K562 (cell line): Measurements from ENCODE around the gene AKT3. TPM values are rescaled to one million over a fixed set of nuclear protein-coding genes. Genes with fewer than 3 reads are reported as not detected.

Experiments used
- ATAC-seq: fragments of 200-7000 bp; cut with Tn5 transposase; 3 replicates; pipeline ENCODE4 v1.9.1; 2020; ENCODE audit warnings: moderate library complexity
- BruUV-seq: library from RNA; stranded (reverse); fragments of 400-500 nt; replicated peaks from 2 replicates; lab custom pipeline; 2021; lab: Mats Ljungman, UMichigan
- CTCF ChIA-PET: fragments of 300-600 bp; formaldehyde crosslinking; extraction: SDS; loops from one replicate; lab custom pipeline; 2021; ENCODE audit warnings: low intra/inter-chr PET ratio; lab: Yijun Ruan, JAX
- POLR2A ChIA-PET: fragments of 300-600, 350-650 bp; sonication (Branson Sonifier 250); formaldehyde crosslinking; extraction: SDS; loops from one replicate; lab custom pipeline; 2021; ENCODE audit warnings: antibody characterized with exemption, inconsistent platforms; lab: Yijun Ruan, JAX
- DNase-seq, 4 experiments: peaks; one replicate each; pipeline versions ENCODE4 v3.0.0 to v3.0.0-alpha.2; 2011 to 2018; ENCODE audit warnings: low spot score in 3 of 4, mixed read lengths in 3 of 4; ENCODE audit errors: extremely low read depth in 1 of 4
- FAIRE-seq: peaks from 2 replicates; lab custom pipeline; 2011; peaks lifted over from hg19 to GRCh38; lab: Jason Lieb, UNC
- H2AFZ ChIP-seq: 2 replicates; pipeline ENCODE4 v1.6.0; 2011; ENCODE audit warnings: low read depth, low read length, control low read depth, inconsistent platforms
- H3K27ac ChIP-seq: fragments of 200-600 bp; 3 replicates; pipeline ENCODE4 v1.8.0; 2011; ENCODE audit warnings: low read depth, mild to moderate bottlenecking, control low read depth, inconsistent platforms, low read length, moderate library complexity, mixed read lengths; ENCODE audit errors: extremely low read depth
- H3K27me3 ChIP-seq, 2 experiments: fragments of 300-600 bp in 1 of 2; 2 replicates in 1 of 2; 3 replicates in 1 of 2; pipeline versions ENCODE4 v1.6.0 to v1.8.0; 2011; ENCODE audit warnings: inconsistent platforms in 2 of 2, low read length in 2 of 2, mild to moderate bottlenecking in 1 of 2, mixed read lengths in 1 of 2, moderate library complexity in 1 of 2; ENCODE audit not compliant: control insufficient read depth in 2 of 2, insufficient read depth in 2 of 2
- H3K36me3 ChIP-seq: fragments of 300-600 bp; 3 replicates; pipeline ENCODE4 v1.8.0; 2011; ENCODE audit warnings: mild to moderate bottlenecking, low read length, inconsistent platforms; ENCODE audit not compliant: control insufficient read depth, insufficient read depth
- H3K4me1 ChIP-seq, 2 experiments: fragments of 200-600 bp in 1 of 2; replicated peaks in 1 of 2; 2 replicates in 1 of 2; 3 replicates in 1 of 2; pipeline versions ENCODE4 v1.5.1 to v1.8.0; 2011; ENCODE audit warnings: inconsistent platforms in 2 of 2, low read length in 2 of 2, mild to moderate bottlenecking in 1 of 2, mixed read lengths in 1 of 2, moderate library complexity in 1 of 2; ENCODE audit not compliant: control insufficient read depth in 2 of 2, insufficient read depth in 2 of 2
- H3K4me2 ChIP-seq: 2 replicates; pipeline ENCODE4 v1.6.1; 2011; ENCODE audit warnings: low read length, control low read depth, inconsistent platforms, mixed read lengths; ENCODE audit not compliant: insufficient read depth
- H3K4me3 ChIP-seq: fragments of 200-600 bp; sonication (generic), shearing (Covaris generic); 2 replicates; pipeline ENCODE4 v1.5.1; 2016; ENCODE audit warnings: control low read depth, inconsistent platforms
- H3K79me2 ChIP-seq: fragments of 200-600 bp; 3 replicates; pipeline ENCODE4 v1.8.0; 2011; ENCODE audit warnings: low read length, inconsistent platforms; ENCODE audit not compliant: control insufficient read depth, insufficient read depth
- H3K9ac ChIP-seq, 2 experiments: 2 replicates each; pipeline versions ENCODE4 v1.6.0 to v1.6.1; 2011; ENCODE audit warnings: low read depth in 2 of 2, low read length in 2 of 2, control low read depth in 1 of 2, inconsistent platforms in 1 of 2, mild to moderate bottlenecking in 1 of 2, mixed read lengths in 1 of 2; ENCODE audit not compliant: insufficient read depth in 1 of 2
- H3K9me1 ChIP-seq: one replicate; pipeline ENCODE4 v1.6.0; 2011; ENCODE audit warnings: inconsistent platforms, mild to moderate bottlenecking, low read length, moderate library complexity; ENCODE audit not compliant: control insufficient read depth, insufficient read depth
- H3K9me3 ChIP-seq: replicated peaks from 2 replicates; pipeline ENCODE4 v1.5.1; 2011; ENCODE audit warnings: low read depth, low read length, inconsistent platforms; ENCODE audit not compliant: control insufficient read depth, insufficient read depth
- H4K20me1 ChIP-seq: replicated peaks from 2 replicates; pipeline ENCODE4 v1.6.1; 2011; ENCODE audit warnings: low read length, inconsistent platforms, mixed read lengths; ENCODE audit not compliant: control insufficient read depth, insufficient read depth
- E2F5 ChIP-seq: sonication (generic); formaldehyde crosslinking; IDR thresholded peaks from 2 replicates; pipeline ENCODE4 v1.8.0; 2022; ENCODE audit warnings: mild to moderate bottlenecking, missing genetic modification reagents
- GATAD2B ChIP-seq: fragments of 450-650 bp; IDR thresholded peaks from 2 replicates; pipeline ENCODE4 v1.6.1; 2017; ENCODE audit warnings: mild to moderate bottlenecking, borderline replicate concordance
- PTBP1 ChIP-seq: fragments of 200-400 bp; formaldehyde crosslinking; IDR thresholded peaks from 2 replicates; pipeline ENCODE4 v1.6.1; 2017; ENCODE audit warnings: low read depth, low read length
- SNAPC5 ChIP-seq: fragments of 250-450 bp; sonication (Bioruptor Pico); IDR thresholded peaks from 2 replicates; pipeline ENCODE4 v1.8.0; 2021; ENCODE audit warnings: moderate library complexity, mild to moderate bottlenecking, inconsistent platforms
- SRSF1 ChIP-seq: fragments of 200-400 bp; formaldehyde crosslinking; IDR thresholded peaks from 2 replicates; pipeline ENCODE4 v1.6.1; 2017; ENCODE audit warnings: mild to moderate bottlenecking, low read depth, low read length, moderate library complexity
- ZNF23 ChIP-seq: fragments of 250-450 bp; sonication (Bioruptor Pico); IDR thresholded peaks from 2 replicates; pipeline ENCODE4 v1.4.0; 2020; ENCODE audit warnings: mild to moderate bottlenecking
- ZNF445 ChIP-seq: fragments of 250-450 bp; sonication (Bioruptor Pico); IDR thresholded peaks from 2 replicates; pipeline ENCODE4 v1.4.0; 2020; ENCODE audit warnings: low read depth, mild to moderate bottlenecking, moderate library complexity
- ZNF584 ChIP-seq: fragments of 200-800 bp; sonication (Bioruptor generic); IDR thresholded peaks from 2 replicates; pipeline ENCODE4 v1.6.1; 2016; ENCODE audit warnings: low read depth, mild to moderate bottlenecking, missing genetic modification characterization, missing compliant biosample characterization
- WGBS: fragments of 100-300 bp; shearing (Covaris generic); methylation state at CpG from one replicate; pipeline ENCODE4 v1.1.6; 2016; ENCODE audit warnings: low coverage, mixed read lengths; ENCODE audit not compliant: insufficient coverage; ENCODE audit errors: missing lambda C conversion rate; 5-methylcytosine and 5-hydroxymethylcytosine counted together
- in situ Hi-C: fragments of 300-500 bp; cut with MboI; formaldehyde crosslinking; loops from 4 replicates; pipeline ENCODE4 v1.15.0; 2018; ENCODE audit warnings: inconsistent platforms, mixed read lengths
- intact Hi-C: fragments of 100-400 bp; cut with micrococcal nuclease; formaldehyde crosslinking; loops from 2 replicates; pipeline ENCODE4 v1.14.2; 2022
- polyA plus RNA-seq, 8 experiments: library from polyadenylated mRNA; depleted of rRNA in 4 of 8; stranded (reverse) in 5 of 8; unstranded in 3 of 8; fragments of >200 nt; fragmentation: Nextera tagmentation in 2 of 8; fragmentation: Illumina TruSeq in 1 of 8; extraction: Ambion mirVana in 2 of 8; extraction: Trizol in 1 of 8; gene quantifications; 2 replicates each; pipeline versions ENCODE4 v1.2.1 to v1.2.3, GENCODE V29; 2011 to 2014; ENCODE audit warnings: inconsistent platforms in 1 of 8, missing spikeins in 1 of 8
- total RNA-seq, 7 experiments: library from RNA; depleted of rRNA in 6 of 7; stranded (reverse); fragments of >200 nt in 6 of 7; fragmentation: Illumina TruSeq in 2 of 7; extraction: Trizol in 2 of 7; gene quantifications; 2 replicates each; pipeline versions ENCODE4 v1.2.1 to v1.2.3, GENCODE V29; 2011 to 2021; ENCODE audit warnings: low replicate concordance in 1 of 7
- TF ChIP-seq, protein P1 (sequence below), 2 experiments: fragments of 250-450 bp in 1 of 2; fragments of 450-650 bp in 1 of 2; sonication (Bioruptor Pico) in 1 of 2; IDR thresholded peaks; 2 replicates each; pipeline versions ENCODE4 v1.6.1 to v1.8.0; 2016 to 2021; ENCODE audit warnings: mild to moderate bottlenecking in 2 of 2, moderate library complexity in 2 of 2, missing compliant biosample characterization in 1 of 2, missing genetic modification characterization in 1 of 2

AKT3 gene
- total and polyA plus RNA-seq, 9 of the 15 experiments (the other 6 are each of a cell fraction or from before 2014, with no cell fraction given) = 0.04 to 0.54 (median 0.18) TPM; not detected in 1

GRCh38 chr1:243474906-243475305 is 375.1 kb downstream of the AKT3 start (continued):
- TF ChIP-seq E2F5 (CRISPR knock-in tag) (no peak), GATAD2B (no peak)

GRCh38 chr1:243474136-243474881 is 375.7 kb downstream of the AKT3 start:
- H3K4me1 ChIP-seq = peaks cover 6 to 15% of the 10 kb centered on the region in 2 experiments; a peak in 2 of 5 replicates
- no peak overlapping the region for H3K9ac ChIP-seq
- no peaks in the 10 kb centered on the region for H4K20me1 ChIP-seq
- ChIA-PET POLR2A (interaction anchor here (0.9 kb wide), 1 partner anchor 10 kb away, joined by 3 read pairs; no protein-coding TSS in a partner anchor), CTCF (no interaction called here)
- H3K79me2 ChIP-seq = no peaks in the 10 kb centered on the region
- DNase-seq (no peak), ATAC-seq (no peak), FAIRE-seq (no peak)
- no peak overlapping the region for H2AFZ ChIP-seq
- peaks cover 5% of the 10 kb centered on the region for H3K9me1 ChIP-seq
- no TSS peak for BruUV-seq
- H3K36me3 ChIP-seq = no peaks in the 10 kb centered on the region
- H3K4me2 ChIP-seq = no peak overlapping the region
- 78% methylated on average over 26 of the region's 55 CpGs for whole genome bisulfite sequencing
- H3K27me3 ChIP-seq = 0 out of 5 replicates have a peak, but pooled peaks cover 0 to 14% of the 10 kb centered on the region in 2 experiments
- no peak overlapping the region for H3K27ac ChIP-seq
- no peak for TF ChIP-seq SNAPC5 (CRISPR knock-in tag)
- TF ChIP-seq, protein P1, sequence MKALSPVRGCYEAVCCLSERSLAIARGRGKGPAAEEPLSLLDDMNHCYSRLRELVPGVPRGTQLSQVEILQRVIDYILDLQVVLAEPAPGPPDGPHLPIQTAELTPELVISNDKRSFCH (CRISPR knock-in tag; IDR thresholded peaks at IDR 0.05) = no peak
- TF ChIP-seq, protein P1 (tag; IDR thresholded peaks at IDR 0.05) = no peak
- TF ChIP-seq PTBP1 = no peak
- TF ChIP-seq ZNF23 (CRISPR knock-in tag) = no peak
- no peak for TF ChIP-seq ZNF445 (CRISPR knock-in tag)
- no peak for TF ChIP-seq SRSF1
- no peak for TF ChIP-seq ZNF584 (CRISPR knock-in tag)
- H3K4me3 ChIP-seq = no peak overlapping the region
- H3K9me3 ChIP-seq = no peaks in the 10 kb centered on the region
- intact Hi-C loops (no loop called here), in situ Hi-C loops (no loop called here)
